LoVo (cell line): Measurements from ENCODE around the gene UCK2.

Experiments
- DNase-seq: peaks from one replicate; pipeline ENCODE4 v3.0.0-alpha.2; 2016; ENCODE audit warnings: low spot score

UCK2 gene

DNA sequence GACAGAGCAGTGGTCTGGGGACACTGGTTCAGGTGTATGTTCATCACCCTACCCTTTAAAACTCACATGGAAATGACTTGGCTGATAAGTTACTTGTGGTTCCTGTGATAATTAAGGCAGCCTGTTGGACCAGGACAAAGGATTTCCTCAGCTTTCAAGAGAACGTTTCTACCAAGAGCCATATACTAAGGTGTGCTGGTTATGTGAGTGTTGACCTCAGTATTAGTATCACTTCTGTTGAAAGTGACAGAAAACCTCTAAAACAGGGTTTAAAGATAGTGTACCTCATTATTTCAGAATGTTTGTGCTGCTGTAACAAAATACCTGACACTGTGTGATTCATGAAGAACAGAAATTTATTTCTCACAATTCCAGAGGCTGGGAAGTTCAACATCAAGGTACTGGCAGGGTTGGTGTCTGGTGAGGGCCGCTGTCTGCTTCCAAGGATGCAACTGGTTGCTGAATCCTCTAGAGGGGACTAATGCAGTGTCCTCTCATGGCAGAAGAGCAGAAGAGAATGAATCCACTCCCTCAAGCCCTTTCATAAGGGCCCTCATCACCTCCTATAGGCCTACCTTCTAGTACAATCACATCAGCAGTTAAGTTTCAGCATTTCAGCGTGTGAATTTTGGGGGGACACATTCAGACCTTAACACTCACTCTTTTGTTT, 54.9 kb downstream of the UCK2 start:
- no peak for DNase-seq

DNA sequence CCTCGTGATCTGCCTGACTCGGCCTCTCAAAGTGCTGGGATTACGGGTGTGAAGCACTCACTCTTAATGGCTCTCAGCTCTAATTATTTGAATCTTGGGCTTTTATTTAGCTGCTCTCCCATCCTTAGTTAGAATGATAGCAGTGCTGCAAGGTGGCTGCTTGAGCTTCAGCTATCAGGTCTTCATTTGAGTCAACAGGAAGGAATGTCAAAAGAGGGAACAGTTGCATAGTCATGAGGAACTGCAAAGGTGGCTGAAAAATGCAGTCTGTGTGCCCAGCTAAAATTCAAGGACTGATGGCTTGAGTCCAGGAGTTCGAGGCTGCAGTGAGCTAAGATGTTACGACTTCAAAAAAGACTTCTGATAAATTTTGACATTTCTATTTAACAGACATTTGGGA, 55.6 kb downstream of the UCK2 start:
- DNase-seq = no peak

DNA sequence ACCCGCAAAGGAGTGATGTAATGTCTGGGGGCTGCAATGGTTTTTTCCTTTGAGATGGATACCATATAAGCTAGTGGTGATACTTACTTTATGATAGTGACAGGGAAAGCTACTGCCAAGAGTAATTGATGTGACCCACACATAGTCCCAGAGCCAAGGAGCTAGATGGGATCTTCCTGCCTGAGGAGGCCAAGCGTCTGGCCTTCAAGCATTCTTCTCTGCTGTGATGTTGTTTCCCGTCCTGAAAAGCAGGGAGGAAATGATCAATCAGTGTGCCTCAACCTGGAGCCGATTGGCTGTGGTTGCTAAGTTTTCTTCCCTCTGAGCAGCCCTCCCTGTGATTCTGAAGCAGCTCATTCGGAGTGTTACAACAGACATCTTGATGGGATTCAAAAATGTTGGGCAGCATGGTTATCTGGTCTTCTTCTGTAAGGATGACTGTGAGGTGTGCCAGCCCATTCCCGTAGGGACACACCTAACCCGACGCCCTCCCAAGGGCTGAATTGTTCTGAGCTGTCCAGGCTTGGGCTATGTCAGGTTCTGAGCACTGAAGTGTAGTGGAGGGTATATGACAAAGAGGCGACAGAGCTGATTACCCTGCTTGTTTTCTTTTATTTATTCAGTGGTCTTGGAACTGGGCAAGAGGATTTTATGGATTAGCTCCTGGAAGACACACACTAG, 56.7 kb downstream of the UCK2 start:
- DNase-seq = no peak

DNA sequence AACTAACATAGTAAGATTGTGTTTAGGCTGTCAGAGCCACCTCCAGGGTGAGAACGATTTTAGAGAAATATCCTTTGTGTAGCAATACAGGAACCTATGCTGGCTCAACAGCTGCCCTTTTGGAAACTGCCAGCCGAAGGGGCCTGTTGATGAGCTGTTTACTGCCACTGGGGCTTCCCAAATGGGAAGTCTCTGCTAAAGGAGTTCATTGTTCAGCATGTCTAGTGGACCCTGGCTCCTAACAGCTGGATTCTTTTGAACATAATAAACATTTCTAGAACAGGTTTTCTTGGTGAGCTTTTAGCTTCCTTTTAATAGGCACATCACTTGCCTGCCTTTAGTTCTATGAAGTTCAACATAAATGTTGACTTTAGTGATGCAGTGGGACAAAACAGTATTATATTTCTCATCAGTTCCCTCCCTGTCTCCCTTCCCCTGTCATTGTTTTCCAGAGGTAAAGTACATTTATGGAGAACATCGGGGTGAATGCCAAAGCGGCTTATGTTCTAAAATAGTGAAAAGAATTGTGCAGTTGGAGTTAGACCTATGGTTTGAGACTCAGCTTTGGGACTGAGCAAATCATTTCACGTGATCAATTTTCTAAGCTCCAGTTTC, 57.4 kb downstream of the UCK2 start:
- no peak for DNase-seq

DNA sequence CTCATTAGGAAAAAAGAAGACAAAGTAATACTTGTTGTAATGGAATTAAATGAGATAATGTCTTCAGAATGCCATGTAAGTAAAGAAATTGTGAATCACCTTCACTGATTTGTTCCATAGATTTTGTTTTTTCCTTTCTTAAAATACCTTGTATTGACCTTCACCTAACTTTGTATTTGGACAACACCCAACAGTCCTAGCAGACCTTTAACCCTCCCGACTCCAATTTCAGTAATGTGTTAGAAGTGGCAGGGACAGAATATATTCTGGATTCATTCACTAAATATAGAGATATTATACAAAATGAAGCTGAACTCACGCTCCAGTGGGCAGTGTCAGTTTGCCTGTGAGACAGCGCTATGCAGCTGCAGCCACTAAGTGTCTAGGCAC, 57.9 kb downstream of the UCK2 start:
- DNase-seq = no peak

DNA sequence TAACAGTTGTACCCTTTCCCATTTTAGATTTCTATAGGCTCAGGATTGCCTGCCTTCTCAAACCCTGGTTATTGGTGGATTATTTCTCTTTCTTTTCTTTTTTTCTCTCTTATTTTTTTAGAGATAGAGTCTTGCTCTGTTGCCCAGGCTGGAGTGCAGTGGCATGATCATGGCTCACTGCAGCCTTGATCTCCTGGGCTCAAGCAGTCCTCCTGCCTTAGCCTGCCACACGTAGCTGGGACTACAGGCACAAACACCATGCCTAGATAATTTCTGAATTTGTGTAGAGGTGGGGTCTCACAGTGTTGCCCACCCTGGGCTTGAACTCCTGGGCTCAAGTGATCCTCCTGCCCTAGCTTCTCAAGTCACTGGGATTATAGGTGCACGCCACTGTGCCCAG, 58.8 kb downstream of the UCK2 start:
- DNase-seq = no peak

DNA sequence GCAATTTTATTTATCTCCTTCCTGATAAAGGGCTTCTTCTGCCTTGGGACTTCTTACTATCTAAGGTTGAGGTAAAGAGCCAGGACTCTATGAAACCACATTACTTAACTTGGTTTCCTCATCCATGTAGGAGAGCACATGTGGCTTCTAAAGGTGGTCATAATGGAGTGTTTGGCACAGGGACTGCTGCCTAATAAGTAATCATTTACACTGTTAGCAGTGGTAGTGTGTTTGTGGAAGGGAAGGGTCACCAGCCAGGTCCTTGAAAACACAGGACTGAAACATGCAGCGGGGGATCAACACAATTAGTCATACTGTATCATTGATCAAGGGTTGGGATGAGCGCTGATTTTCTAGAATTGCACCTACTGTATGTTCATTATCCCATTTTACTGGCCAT, 59.6 kb downstream of the UCK2 start:
- no peak for DNase-seq

DNA sequence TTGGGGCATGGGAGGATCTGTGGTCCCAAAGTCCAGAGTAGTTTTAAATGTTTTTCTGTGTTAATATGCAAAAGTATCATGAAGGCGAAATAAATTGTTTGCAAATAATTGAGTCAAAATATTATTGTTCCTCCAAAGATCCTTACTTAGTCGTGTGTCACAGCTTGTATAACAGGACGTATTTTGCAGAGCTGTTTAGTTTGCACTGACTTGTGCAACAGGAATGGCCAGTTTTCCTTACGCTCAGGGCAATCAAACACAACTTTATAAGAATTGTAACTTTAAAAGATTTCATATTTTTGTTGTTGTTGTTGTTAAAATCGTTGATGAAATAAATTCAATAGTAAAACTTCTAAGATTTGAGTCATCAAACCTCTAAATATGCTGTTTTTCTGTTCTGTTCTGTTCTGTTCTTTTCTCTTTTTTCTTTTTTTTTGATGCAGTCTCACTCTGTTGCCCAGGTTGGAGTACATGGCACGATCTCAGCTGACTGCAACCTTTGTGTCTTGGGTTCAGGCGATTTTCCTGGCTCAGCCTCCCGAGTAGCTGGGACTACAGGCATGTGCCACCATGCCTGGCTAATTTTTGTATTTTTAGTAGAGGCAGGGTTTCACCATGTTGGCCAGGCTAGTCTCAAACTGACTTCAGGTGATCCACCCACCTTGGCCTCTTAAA, 60.6 kb downstream of the UCK2 start:
- no peak for DNase-seq

DNA sequence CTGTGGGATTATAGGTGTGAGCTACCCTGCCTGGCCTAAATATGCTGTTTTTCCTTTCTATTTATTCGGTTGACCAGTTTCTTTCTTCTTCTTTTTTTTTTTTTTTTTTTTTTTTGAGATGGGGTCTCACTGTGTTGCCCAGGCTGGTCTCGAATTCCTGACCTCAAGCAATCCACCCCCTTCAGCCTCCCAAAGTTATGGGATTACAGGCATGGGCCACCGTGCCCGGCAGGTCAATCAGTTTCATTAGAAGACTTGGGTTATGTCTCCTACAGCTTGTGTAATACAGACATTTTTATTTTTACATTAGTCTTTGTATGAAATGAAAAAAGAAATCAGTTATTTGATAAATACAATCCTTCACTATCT, 61.1 kb downstream of the UCK2 start:
- no peak for DNase-seq

DNA sequence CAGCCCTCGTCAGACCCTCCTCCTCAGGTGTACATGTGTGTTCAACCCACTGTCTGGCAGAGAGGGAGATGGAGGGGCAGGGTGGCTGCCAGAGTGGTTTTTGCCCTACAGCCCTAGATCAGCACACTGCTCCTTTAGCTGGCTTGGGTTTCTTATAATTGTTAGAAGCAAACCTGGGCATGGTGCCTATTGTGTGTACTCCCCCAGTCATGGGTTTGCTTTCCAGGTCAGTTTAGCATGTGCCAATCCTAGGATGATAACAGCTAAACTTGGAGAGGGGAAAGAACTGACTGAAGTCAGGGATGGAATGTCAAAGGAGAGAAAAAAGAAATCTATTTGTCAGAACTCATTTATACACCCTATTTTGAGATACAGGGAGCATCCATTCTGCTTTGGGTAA, 63.3 kb downstream of the UCK2 start:
- DNase-seq = no peak

DNA sequence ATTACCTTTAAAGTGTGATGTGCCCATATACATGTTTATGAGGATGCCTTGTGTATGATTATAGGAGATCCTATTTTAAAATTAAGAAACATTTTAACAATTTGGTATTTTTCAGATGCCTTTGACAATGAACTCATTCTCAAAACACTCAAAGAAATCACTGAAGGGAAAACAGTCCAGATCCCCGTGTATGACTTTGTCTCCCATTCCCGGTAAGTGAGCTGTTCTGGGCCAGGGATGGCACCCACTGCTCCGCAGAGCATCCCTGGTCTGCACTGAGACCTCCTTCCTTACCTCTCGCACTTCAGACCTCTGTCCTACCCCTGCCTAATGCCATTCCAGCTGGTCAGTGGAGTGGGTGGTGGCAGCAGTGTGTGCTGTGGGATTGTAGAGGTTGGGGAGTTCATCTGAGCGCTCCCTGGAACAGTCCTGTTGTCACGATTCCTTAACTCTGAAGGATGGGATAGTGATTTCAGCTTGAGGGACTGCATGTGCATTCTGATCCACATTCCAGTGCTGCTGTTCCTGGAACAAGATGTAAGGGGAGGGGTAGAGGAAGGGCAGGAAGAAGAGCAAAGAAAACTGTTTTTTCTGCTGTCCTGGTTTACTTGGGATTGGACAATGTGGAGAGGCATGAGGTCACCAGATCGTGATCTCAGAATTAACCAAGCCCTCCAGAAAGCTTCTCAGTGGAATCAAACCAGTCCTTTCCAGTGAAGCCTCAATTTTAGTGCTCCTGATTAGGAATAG, 63.9 kb downstream of the UCK2 start:
- DNase-seq = no peak

DNA sequence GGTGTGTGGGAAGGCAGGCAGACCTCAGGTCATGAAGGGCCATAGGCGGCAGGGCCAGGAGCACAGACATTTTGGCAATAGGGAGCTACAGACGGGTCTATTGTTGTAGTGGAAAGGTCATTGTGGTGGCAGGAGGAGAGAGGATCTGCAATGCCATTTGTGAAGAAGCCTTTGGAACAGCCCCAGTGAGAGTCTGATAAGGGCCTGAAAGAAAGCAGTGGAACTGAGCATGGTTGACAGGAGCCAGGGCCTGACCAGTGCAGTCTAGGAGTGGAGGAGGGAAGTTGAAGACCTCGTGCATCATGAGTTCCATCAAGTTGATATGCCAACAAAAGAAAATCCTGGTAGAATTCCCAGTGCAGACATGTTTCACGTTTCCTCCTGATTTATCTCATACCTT, 65.5 kb downstream of the UCK2 start:
- DNase-seq = no peak

DNA sequence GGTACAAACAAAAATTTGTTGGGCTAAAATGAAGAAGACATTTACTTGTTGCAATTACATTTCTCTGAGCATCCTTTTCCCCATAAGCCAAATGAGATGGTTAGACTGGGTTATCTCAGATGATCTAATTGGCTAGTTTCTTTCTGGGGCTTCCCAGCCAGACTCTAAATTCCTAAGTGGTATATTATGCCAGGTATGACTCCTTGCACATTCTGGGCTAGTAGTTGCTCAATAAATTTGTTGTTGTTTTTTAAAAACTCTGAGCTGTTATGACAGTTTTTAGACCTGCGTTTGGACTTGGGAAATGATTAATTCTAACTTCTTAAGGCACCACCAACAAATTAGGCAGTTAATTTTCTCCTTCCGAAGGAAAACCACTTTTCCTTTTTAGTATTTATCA, 66.1 kb downstream of the UCK2 start:
- DNase-seq = no peak

DNA sequence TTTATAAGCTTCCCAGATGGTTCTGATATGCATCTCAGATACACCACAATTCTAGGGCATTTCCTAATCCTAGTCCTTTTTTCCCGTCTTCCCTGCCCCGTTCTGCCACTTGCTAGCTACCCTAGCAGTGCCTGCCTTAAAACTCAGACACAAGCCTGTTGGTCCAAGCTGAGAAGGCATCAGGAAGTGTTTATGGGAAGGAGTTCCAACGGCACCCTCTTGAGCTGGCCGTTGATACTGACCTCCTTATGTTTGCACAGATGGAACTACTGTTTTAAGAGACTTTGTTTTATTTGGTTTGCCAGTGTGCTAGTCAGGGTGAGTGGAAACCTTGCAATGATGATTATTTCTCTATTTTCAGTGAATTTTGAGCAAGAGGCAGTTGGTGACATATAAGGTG, 67.2 kb downstream of the UCK2 start:
- no peak for DNase-seq

DNA sequence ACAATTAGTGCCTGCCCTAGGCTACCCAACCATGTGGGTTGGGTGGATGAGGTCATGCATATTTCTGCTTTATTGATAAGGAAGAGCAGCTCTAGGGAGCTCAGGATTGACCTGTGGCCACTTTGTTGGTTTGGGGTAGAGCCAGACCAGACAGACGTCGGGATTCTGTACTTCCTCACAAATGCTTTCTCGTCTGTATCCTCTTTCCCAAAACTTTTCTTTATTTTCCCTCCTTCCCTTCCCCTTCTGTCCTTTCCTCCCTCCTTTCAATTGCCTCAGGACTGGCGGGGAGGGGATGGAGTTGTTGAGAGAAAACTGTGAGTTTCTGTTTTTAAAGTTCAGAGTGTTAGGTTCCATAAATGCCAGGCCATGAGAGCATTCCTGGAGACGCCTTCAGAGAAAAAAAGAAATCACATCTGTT, 68.0 kb downstream of the UCK2 start:
- DNase-seq = no peak

DNA sequence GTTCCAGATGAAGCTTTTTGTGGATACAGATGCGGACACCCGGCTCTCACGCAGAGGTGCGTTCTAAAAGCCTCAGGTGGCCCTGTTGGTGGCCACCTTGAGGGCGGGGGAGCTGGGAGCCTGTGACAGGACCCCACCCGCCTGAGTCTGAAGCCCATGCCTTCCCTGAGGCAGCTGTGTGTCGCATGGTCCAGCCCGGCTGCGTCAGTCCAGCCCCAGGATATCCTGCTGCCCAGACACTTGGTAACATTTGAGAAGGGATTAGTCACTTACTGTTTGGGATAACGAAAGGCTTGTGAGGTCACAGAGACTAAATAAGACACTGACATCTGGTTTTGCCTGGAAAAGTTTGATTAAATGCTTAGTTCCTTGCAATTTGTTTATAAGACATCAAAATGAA, 68.9 kb downstream of the UCK2 start:
- DNase-seq = no peak

DNA sequence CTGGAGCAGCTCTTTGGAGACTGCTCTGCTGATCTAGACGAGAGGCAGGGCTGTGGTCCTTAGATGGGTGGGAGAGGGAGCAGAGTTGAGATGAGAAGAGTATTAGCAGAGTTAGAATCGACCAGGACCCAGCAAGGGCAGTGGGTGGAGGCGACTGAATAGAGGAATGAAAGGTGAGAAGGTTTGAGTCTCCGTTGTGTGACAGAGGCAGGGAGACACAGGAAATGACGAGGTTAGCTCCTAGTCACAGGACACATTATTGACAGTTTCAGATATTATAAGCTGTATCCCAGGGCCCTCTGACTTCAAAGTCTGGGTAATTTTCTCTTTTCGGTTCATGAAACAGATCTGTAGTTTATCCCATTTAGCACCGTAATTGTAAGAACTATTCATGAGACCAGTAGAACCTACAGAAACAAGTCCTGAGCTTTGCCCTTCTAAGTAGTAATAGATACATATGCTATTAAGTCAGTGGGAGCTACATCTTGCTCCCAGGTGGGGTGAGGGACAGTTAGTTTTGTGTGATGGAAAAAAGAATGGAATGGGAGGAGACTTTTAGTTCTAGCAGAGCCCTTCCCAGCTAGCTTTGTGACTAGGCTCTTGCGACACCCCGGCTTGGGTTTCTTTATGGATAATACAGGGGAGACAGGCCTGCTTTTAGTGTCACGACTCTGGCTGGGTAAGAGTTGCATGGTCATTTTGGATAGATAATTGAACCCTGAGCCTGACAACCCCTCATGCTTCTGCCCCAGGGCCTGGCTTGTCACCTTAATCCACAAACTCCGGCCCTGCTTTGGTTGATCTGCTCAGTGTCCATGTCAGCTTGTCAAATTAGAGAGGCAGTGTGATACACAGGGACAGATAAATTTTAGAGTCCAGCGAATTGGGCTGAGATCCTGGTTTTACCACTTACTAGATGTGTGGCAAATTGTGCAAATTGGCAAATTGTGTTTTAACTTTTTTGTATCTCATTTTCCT, 70.2 kb downstream of the UCK2 start:
- no peak for DNase-seq

DNA sequence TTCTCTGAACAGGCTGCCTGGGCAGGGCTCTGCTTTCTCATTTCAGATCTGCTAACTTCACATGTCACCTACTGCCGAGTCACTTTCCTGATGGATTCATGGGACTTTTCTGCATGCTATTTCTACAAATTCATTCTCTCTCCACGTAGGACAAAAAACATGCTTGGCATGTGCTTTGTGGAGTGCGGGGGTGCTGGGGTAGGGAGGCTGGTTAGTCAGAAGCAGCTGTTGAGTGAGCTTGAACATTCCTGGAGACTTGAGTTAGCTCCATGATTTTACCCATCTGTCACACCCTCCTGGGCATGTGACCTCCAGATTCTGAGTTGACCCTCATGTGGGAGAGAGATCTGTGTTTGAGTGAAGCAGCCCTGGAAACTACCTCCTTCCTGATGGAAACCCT, 71.4 kb downstream of the UCK2 start:
- no peak for DNase-seq

DNA sequence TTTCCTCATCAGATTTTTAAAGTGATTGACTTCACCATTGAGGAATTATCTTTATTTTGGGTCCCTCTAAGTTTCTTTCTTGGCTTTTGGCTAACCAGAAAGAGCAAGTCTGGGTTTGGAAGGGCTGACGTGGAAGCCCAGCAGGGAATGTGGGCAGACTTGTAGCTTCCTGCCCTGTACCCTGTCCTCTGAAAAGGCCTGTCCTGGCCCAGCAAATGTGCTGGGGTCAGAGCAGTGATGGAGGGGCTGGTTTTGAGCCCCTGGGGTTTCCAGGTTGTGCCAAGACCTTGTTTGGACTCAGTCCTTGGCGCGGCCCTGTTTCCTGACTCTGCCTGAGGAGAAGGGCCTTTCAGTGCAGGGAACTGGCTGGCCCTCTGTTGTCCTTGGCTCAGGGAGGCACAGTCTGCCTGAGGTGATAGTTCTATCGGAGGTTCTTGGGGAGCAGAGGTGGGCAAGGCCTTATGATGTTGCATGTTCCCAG, 72.1 kb downstream of the UCK2 start:
- no peak for DNase-seq

DNA sequence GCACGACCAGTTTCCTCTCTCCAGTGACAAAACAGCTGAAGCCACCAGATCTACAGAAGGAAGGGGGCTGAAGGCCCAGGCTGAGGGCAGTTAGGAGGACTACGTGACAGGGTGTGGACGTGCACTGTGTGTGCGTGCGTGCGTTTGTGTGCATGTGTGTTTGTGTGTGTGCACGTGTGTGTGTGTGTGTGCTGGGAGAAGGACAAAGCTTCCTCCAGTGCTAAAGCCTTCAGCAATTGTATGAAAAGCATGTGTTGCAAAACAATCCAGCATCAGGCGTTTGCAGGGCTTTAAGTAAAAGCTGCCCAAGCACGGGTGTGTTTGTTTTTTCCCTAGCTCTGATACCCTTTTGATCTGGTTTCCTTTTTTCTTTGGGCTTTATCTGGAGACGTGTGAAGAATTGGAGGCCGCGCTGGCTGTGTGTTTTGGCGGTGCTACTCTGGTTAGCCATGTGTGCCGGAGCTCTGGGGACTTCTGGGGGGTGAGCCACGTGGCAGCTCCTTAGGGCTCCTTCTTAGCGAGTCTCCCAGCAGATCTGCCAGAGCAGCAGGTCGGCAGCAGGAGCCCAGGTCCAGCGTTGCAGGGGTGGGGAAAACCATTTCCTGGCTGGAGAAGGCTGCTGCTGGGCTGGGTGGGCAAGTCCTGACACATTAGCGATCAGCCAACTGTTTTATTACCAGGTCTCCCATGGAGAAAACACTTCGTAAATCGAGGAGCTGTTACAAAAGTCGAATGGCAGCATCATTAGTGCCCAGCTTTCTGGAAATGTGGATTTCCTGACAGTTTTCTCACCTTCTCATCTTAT, 73.4 kb downstream of the UCK2 start:
- DNase-seq = no peak
